Stimulated activated naive CD4-positive, alpha-beta T cell treated with Interleukin-2 at 50 U/mL for 16 hours (primary cell): ENCODE data around the gene MT1G.

ENCODE experiments used
- DNase-seq: peaks from one replicate; lab custom pipeline; 2025; lab: John Stamatoyannopoulos, UW

MT1G gene

GRCh38 chr16:56617212-56618085, 50.4 kb downstream of the MT1G start:
- DNase-seq = no peak
